Measurements from ENCODE around the gene DNAJC1. TPM values are rescaled to one million over a fixed set of nuclear protein-coding genes. Genes with fewer than 3 reads are reported as not detected.

DNAJC1 gene, protein sequence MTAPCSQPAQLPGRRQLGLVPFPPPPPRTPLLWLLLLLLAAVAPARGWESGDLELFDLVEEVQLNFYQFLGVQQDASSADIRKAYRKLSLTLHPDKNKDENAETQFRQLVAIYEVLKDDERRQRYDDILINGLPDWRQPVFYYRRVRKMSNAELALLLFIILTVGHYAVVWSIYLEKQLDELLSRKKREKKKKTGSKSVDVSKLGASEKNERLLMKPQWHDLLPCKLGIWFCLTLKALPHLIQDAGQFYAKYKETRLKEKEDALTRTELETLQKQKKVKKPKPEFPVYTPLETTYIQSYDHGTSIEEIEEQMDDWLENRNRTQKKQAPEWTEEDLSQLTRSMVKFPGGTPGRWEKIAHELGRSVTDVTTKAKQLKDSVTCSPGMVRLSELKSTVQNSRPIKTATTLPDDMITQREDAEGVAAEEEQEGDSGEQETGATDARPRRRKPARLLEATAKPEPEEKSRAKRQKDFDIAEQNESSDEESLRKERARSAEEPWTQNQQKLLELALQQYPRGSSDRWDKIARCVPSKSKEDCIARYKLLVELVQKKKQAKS
- 10 to 100 TPM; 37.1 to 41.7 (median 40.1) TPM for total RNA-seq

DNA sequence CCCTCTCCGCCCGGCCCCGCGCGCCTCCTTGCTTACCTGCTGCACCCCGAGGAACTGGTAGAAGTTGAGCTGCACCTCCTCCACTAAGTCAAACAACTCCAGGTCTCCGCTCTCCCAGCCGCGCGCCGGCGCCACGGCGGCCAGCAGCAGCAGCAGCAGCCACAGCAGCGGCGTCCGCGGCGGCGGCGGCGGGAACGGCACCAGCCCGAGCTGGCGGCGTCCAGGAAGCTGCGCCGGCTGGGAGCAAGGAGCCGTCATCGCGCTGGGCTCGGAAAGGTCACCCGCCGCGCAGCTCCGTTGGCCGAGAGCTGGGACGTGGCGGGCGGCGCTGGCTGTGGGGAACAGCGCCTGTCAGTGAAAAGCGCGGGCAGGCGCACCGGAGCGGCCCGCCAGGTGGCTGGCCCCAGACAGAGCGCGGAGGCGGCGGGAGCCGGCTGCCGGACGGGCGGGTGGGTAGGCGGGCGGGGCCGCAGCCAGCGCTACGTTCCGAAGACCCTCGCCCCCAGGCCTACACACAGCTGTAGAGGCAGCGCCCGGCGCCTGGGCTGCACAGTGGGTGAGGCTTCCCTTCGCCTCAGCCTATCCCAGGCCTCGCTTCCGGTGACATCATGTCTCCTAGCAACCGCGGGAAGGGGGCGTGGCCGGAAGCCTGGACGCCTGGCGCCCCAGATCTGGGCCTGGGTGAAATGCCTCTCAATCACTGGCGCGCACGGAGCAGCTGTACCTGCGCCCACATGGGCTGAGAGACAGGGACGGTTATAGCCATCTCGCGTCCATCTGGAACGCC is at the start of gene DNAJC1:
Gene DNAJC1 (minus strand): TSS at position 554 of the 787 bp plus-strand sequence. CDS start 296 bp downstream, at position 258.
- H3K27me3 ChIP-seq: no peaks in the 10 kb centered on the region
- H3K27ac ChIP-seq: peak within 1 kb of the TSS; percentile 95 to 98 (median 96)
- TF ChIP-seq, protein P1, sequence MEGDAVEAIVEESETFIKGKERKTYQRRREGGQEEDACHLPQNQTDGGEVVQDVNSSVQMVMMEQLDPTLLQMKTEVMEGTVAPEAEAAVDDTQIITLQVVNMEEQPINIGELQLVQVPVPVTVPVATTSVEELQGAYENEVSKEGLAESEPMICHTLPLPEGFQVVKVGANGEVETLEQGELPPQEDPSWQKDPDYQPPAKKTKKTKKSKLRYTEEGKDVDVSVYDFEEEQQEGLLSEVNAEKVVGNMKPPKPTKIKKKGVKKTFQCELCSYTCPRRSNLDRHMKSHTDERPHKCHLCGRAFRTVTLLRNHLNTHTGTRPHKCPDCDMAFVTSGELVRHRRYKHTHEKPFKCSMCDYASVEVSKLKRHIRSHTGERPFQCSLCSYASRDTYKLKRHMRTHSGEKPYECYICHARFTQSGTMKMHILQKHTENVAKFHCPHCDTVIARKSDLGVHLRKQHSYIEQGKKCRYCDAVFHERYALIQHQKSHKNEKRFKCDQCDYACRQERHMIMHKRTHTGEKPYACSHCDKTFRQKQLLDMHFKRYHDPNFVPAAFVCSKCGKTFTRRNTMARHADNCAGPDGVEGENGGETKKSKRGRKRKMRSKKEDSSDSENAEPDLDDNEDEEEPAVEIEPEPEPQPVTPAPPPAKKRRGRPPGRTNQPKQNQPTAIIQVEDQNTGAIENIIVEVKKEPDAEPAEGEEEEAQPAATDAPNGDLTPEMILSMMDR (IDR thresholded peaks at IDR 0.05): peak in 4 of 6 experiments; percentile 9 to 37 (median 36)
- peak; percentile 77 to 90 for TF ChIP-seq POLR2A (IDR thresholded peaks at IDR 0.05)
- peaks cover 0 to 8% (median 0%) of the 10 kb centered on the region in 4 donors for H3K4me1 ChIP-seq
- DNase-seq: peak; percentile 99 to 100 (median 100)
- peak within 1 kb of the TSS; percentile 68 to 95 (median 87) for H3K4me3 ChIP-seq
- H3K36me3 ChIP-seq: no peaks in the 10 kb centered on the region
- no peaks in the 10 kb centered on the region for H3K9me3 ChIP-seq

DNA sequence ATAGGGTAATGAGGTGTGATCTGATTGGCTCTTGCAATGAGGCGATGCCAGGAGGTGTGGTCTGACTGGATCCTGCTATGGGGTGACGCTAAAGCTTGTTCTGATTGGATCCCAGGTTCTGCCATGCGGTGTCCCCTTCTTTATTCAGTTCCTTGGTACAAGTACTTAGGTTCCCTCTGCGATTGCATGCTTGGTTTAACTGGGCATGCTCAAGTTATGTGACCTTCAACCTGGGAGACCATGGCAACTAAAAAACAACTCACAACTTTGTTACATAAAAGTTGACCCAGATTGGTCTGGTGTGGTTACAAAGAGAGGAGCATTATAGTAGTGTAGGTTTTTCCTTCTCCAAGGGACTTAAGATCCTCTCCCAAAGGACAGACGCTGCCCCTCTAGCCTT is 49.5 kb upstream of the DNAJC1 start:
- TF ChIP-seq, protein P1 (IDR thresholded peaks at IDR 0.05): no peak
- no peak for TF ChIP-seq POLR2A (IDR thresholded peaks at IDR 0.05)
- no peaks in the 10 kb centered on the region for H3K27me3 ChIP-seq
- H3K4me1 ChIP-seq: no peaks in the 10 kb centered on the region
- H3K4me3 ChIP-seq: no peak overlapping the region
- no peaks in the 10 kb centered on the region for H3K9me3 ChIP-seq
- no peak for DNase-seq
- H3K27ac ChIP-seq: no peak overlapping the region
- H3K36me3 ChIP-seq: no peaks in the 10 kb centered on the region

DNA sequence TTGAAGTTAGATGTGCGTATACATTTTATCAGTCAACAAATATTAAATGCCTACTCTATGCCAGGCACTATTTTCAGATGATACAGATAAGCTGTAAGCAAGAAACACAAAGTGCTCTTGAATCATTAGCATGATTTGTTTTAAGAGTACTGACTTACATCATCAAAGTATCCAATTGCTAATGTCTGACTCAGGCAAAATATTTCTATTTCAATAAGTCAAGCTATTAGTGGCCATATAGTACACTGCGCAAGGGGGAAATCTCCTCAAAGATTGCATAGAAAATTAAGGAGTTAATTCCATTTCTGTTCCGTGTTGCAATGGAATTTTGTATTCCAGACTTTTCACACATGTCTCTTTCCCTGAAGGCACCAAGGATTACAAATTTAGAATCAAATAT is 46.1 kb upstream of the DNAJC1 start:
- Histone ChIP-seq H3K36me3 (no peaks in the 10 kb centered on the region), H3K27ac (no peak overlapping the region), H3K4me3 (no peak overlapping the region), H3K9me3 (no peaks in the 10 kb centered on the region), H3K4me1 (no peaks in the 10 kb centered on the region), H3K27me3 (no peaks in the 10 kb centered on the region)
- TF ChIP-seq POLR2A (IDR thresholded peaks at IDR 0.05): no peak
- TF ChIP-seq, protein P1 (IDR thresholded peaks at IDR 0.05): no peak
- DNase-seq: no peak

- no peak overlapping the region for H3K4me3 ChIP-seq
- no peak for DNase-seq
- no peaks in the 10 kb centered on the region for H3K9me3 ChIP-seq
- H3K27ac ChIP-seq: no peak overlapping the region
- no peak for TF ChIP-seq POLR2A (IDR thresholded peaks at IDR 0.05)
- TF ChIP-seq, protein P1 (IDR thresholded peaks at IDR 0.05): no peak
- H3K4me1 ChIP-seq: no peaks in the 10 kb centered on the region
- H3K27me3 ChIP-seq: no peaks in the 10 kb centered on the region
- no peaks in the 10 kb centered on the region for H3K36me3 ChIP-seq
Observed at GRCh38 chr10:22047812-22048211, 44.3 kb upstream of the DNAJC1 start.

GRCh38 chr10:22043327-22043633 is 39.8 kb upstream of the DNAJC1 start:
- H3K27ac ChIP-seq: no peak overlapping the region
- H3K9me3 ChIP-seq: no peaks in the 10 kb centered on the region
- TF ChIP-seq, protein P1 (IDR thresholded peaks at IDR 0.05): no peak
- no peak for TF ChIP-seq POLR2A (IDR thresholded peaks at IDR 0.05)
- H3K4me1 ChIP-seq: no peaks in the 10 kb centered on the region
- no peaks in the 10 kb centered on the region for H3K36me3 ChIP-seq
- H3K27me3 ChIP-seq: no peaks in the 10 kb centered on the region
- DNase-seq: no peak
- H3K4me3 ChIP-seq: no peak overlapping the region
